Epithelial cell of prostate (primary cell): ENCODE results near the gene GNMT.

ENCODE experiments used
- DNase-seq: peaks from one replicate; pipeline ENCODE4 v3.0.0-alpha.2; 2011; ENCODE audit warnings: low read depth, low spot score
- H3K27ac ChIP-seq: fragments of 450-650 bp; 2 replicates; pipeline ENCODE4 v1.5.1; 2017; ENCODE audit warnings: mild to moderate bottlenecking

Gene GNMT

DNA sequence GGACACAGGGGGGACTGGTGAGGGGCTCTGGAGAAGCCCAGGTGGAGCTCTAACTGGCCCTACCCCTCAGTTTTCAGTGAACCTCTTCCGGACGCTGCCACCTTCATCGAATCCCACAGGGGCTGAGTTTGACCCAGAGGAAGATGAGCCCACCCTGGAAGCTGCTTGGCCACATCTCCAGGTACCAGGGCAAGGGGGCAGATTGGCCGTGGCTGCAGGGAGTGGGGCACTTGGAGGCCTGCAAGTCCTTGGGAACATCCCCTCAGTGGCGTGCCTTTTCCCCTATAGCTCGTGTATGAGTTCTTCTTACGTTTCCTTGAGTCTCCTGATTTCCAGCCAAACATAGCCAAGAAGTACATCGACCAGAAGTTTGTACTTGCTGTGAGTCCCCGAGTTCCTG, 46.6 kb downstream of the GNMT start:
- no peak overlapping the region for H3K27ac ChIP-seq
- no peak for DNase-seq

DNA sequence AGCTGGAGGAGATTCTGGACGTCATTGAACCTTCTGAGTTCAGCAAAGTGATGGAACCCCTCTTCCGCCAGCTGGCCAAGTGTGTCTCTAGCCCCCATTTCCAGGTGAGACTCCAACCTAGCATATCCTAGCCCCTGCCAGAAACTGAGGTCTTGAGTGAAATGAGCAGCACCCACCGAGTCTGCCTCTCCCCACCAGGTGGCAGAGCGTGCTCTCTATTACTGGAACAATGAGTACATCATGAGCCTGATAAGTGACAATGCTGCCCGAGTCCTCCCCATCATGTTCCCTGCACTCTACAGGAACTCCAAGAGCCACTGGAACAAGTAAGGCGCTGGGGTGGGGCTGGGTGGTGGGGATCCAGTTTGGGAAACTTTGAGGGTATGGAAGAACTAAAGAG, 48.6 kb downstream of the GNMT start:
- no peak overlapping the region for H3K27ac ChIP-seq
- no peak for DNase-seq

DNA sequence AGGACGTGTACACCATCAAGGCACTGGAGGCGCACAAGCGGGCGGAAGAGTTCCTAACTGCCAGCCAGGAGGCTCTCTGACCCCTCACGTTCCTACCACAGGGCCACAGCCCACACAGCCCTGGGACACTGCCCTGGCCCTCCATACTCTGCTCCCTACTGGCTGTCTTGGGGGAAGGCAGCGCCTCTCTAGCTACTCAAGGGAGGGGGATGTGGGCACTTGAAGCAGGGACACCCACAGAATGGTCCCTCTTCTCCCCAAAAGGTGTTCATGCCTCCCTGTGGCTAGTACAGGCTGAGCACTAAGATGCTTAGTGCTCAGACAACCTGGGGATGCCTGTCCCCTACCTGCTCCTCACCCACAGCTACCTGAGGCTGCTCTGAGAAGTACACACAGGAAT, 50.7 kb downstream of the GNMT start:
- H3K27ac ChIP-seq: no peak overlapping the region
- DNase-seq: no peak

DNA sequence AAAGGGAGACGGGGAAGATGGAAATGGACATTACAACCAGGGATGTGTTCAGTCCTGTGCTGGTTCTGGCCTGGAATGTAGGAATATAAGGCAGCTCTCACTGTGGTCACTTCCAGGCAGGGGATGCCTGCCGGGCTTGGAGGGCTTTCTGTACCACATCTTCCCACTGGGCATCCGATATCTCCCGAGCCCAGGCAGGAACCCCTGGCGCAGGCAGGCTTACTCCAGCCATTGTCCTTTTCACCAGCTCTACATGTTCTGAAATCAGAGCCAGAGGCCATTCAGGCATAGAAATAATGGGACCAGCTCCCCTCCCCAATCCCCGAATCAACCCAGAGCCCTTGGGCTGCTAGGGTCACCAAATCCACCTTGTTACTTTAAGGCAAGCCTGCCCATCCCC, 51.8 kb downstream of the GNMT start:
- no peak for DNase-seq
- no peak overlapping the region for H3K27ac ChIP-seq

DNA sequence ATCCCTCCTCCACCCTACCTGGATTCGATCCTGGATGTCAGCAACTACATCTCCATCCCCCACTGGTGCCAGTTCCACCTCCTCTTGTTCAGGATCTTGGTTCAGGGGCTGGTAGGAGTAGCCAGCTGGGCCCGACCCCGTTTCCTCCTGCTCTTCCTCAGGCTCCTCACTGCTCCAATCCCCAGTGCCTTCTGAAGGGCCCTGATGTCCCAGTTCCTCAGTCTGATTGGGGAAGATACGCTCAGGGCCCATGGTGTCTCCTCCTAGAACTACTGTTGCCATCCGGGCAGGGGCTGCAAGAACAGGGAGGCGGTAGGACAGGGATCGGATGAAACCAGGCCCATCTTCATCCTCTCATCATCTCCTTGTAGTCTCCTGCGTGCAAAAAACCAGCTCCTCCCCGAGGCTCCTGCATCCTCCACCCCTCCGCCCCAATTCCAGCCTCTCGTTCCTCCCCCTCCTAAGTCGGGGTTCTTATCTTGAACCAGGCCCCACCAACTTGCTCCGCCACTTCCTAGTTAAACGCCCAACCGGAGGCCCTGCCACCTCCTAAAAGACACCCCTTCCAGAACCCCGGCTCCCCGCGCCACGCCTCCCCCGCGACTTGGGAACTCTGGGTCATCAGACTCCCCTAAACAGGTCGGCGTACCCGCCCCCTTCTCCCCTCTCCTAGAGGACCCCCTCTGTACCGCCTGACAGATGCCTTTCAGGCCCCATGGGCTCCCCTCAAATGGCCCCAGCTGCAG, 52.7 kb downstream of the GNMT start:
- peak overlapping the region; percentile 33 for H3K27ac ChIP-seq
- DNase-seq: no peak
